AG08395 (cell line): ENCODE measurements around the gene PDLIM7.

ENCODE experiments used
- DNase-seq: peaks from one replicate; pipeline ENCODE4 v3.0.0; 2012; ENCODE audit warnings: mixed read lengths, low spot score

Gene PDLIM7

GRCh38 chr5:177443144-177443983 lies 54.0 kb downstream of the PDLIM7 start:
- DNase-seq = no peak

GRCh38 chr5:177442066-177442826 lies 55.2 kb downstream of the PDLIM7 start:
- DNase-seq = no peak

- DNase-seq = no peak
These were observed 56.2 kb downstream of the PDLIM7 start for GRCh38 chr5:177440990-177441780.

- no peak for DNase-seq
These were observed 57.0 kb downstream of the PDLIM7 start for GRCh38 chr5:177440211-177440989.

GRCh38 chr5:177439518-177440053 lies 57.8 kb downstream of the PDLIM7 start:
- no peak for DNase-seq

GRCh38 chr5:177438468-177438867 lies 58.9 kb downstream of the PDLIM7 start:
- DNase-seq = no peak

GRCh38 chr5:177437623-177438022 lies 59.8 kb downstream of the PDLIM7 start:
- DNase-seq = no peak

- DNase-seq = no peak
These were observed 61.4 kb downstream of the PDLIM7 start for GRCh38 chr5:177435847-177436536.

- no peak for DNase-seq
These were observed 62.3 kb downstream of the PDLIM7 start for GRCh38 chr5:177434942-177435738.

- DNase-seq = no peak
These were observed 63.0 kb downstream of the PDLIM7 start for GRCh38 chr5:177434437-177434836.

GRCh38 chr5:177433658-177434217 lies 63.7 kb downstream of the PDLIM7 start:
- no peak for DNase-seq
